ENCODE results near the gene FAM241A. TPM values are rescaled to one million over a fixed set of nuclear protein-coding genes. Genes with fewer than 3 reads are reported as not detected.

FAM241A gene
- total and polyA plus RNA-seq, 9 donors: 1.0 to 4.9 (median 2.2) TPM

DNA sequence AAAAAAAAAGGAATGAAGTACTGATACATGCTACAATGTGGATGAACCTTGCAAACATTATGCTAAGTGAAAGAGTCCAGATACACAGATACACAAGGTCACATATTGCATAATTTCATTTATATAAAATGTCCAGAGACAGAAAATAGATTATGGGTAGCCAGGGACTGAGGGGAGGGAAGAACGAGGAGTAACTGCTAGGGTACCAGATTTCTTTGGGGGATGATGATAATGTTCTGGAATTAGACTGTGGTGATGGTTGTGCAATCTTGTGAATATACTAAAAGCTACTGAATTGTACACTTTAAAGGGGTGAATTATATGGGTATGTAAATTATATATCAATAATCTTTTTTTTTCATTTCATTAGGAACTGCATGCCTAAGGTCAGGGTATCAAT, 65.5 kb downstream of the FAM241A start:
- Histone ChIP-seq H3K4me1 (ENCODE audit: insufficient read depth) (no peaks in the 10 kb centered on the region), H3K27me3 (no peaks in the 10 kb centered on the region), H3K36me3 (no peaks in the 10 kb centered on the region), H3K27ac (no peak overlapping the region), H3K4me3 (no peak overlapping the region), H3K9me3 (no peaks in the 10 kb centered on the region)
- DNase-seq: no peak
- intact Hi-C loops (cut with DNase I): loop anchor here in 3 of 4 donors (5.0 to 10.0 kb wide), 3 partner anchors 314 to 742 kb away; no protein-coding TSS in a partner anchor
- WGBS, 3 donors: 63 to 73% (median 70%) methylated on average over 1 of the region's 1 CpG
- TF ChIP-seq EP300 (IDR thresholded peaks at IDR 0.05) (no peak), CTCF (IDR thresholded peaks at IDR 0.05) (no peak), POLR2A (IDR thresholded peaks at IDR 0.05) (no peak)

DNA sequence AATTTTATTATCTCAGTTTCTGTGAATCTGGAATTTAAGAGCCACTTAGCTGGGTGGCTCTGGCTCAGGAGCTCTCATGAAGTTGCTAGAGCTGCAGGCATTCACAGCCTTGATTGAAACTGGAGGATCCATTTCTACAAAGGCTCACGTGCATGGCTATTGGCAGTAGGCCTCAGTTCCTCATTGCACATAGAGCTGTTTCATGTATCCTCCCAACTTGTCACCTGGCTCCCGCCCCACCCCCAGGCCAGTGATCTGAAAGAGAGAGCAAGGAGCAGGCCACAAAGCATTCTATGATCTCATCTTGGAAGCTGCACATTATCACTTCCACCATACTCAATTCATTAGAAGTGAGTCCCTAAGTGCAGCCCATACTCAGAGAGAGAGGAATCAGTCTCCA, 67.8 kb downstream of the FAM241A start:
- no peak for DNase-seq
- Histone ChIP-seq H3K9me3 (no peaks in the 10 kb centered on the region), H3K27ac (no peak overlapping the region), H3K4me1 (ENCODE audit: insufficient read depth) (no peaks in the 10 kb centered on the region), H3K36me3 (no peaks in the 10 kb centered on the region), H3K27me3 (no peaks in the 10 kb centered on the region), H3K4me3 (no peak overlapping the region)
- 75 to 80% (median 76%) methylated on average over 2 of the region's 2 CpGs for WGBS, 3 donors
- TF ChIP-seq CTCF (IDR thresholded peaks at IDR 0.05) (no peak), EP300 (IDR thresholded peaks at IDR 0.05) (no peak), POLR2A (IDR thresholded peaks at IDR 0.05) (no peak)
- intact Hi-C loops (cut with DNase I): loop anchor here in 3 of 4 donors (5.0 to 10.0 kb wide), 3 partner anchors 312 to 739 kb away; no protein-coding TSS in a partner anchor

GRCh38 chr4:112213856-112214255, 68.6 kb downstream of the FAM241A start:
- 34 to 68% (median 40%) methylated on average over 3 of the region's 3 CpGs for WGBS, 3 donors
- H3K27me3 ChIP-seq: no peaks in the 10 kb centered on the region
- H3K36me3 ChIP-seq: no peaks in the 10 kb centered on the region
- intact Hi-C loops (cut with DNase I): loop anchor here in 3 of 4 donors (5.0 to 10.0 kb wide), 3 partner anchors 311 to 738 kb away; no protein-coding TSS in a partner anchor
- H3K4me3 ChIP-seq: no peak overlapping the region
- H3K9me3 ChIP-seq: no peaks in the 10 kb centered on the region
- no peaks in the 10 kb centered on the region for H3K4me1 ChIP-seq (ENCODE audit: insufficient read depth)
- no peak overlapping the region for H3K27ac ChIP-seq
- TF ChIP-seq EP300 (IDR thresholded peaks at IDR 0.05) (no peak), POLR2A (IDR thresholded peaks at IDR 0.05) (no peak), CTCF (IDR thresholded peaks at IDR 0.05) (no peak)
- DNase-seq: no peak

- Histone ChIP-seq H3K36me3 (no peaks in the 10 kb centered on the region), H3K27ac (no peak overlapping the region), H3K4me1 (ENCODE audit: insufficient read depth) (no peaks in the 10 kb centered on the region), H3K27me3 (no peaks in the 10 kb centered on the region), H3K9me3 (no peaks in the 10 kb centered on the region), H3K4me3 (no peak overlapping the region)
- TF ChIP-seq CTCF (IDR thresholded peaks at IDR 0.05): peak; percentile 23 to 38 (median 32)
- no peak for TF ChIP-seq EP300 (IDR thresholded peaks at IDR 0.05)
- no peak for DNase-seq
- intact Hi-C loops (cut with DNase I): loop anchor here in 3 of 4 donors (5.0 to 10.0 kb wide), 3 partner anchors 310 to 738 kb away; no protein-coding TSS in a partner anchor
Observed at GRCh38 chr4:112214390-112215264, 69.4 kb downstream of the FAM241A start.

All from ovary (tissue), 9 donors.